Lower leg skin (tissue), 3 donors: Measurements from ENCODE around the gene GRK3.

ENCODE experiments used
- POLR2A ChIP-seq, 2 donors: fragments of 450-650 bp; IDR thresholded peaks; one replicate each; pipeline ENCODE4 v1.6.1; 2016 to 2017; ENCODE audit warnings: antibody characterized with exemption in 2 of 2, mild to moderate bottlenecking in 1 of 2, moderate library complexity in 1 of 2
- TF ChIP-seq, protein P1 (sequence below), 3 donors: fragments of 450-650 bp; IDR thresholded peaks; one replicate each; pipeline ENCODE4 v1.5.1; 2016; ENCODE audit warnings: antibody characterized with exemption in 3 of 3, mild to moderate bottlenecking in 3 of 3, moderate library complexity in 2 of 3

- TF ChIP-seq, protein P1, sequence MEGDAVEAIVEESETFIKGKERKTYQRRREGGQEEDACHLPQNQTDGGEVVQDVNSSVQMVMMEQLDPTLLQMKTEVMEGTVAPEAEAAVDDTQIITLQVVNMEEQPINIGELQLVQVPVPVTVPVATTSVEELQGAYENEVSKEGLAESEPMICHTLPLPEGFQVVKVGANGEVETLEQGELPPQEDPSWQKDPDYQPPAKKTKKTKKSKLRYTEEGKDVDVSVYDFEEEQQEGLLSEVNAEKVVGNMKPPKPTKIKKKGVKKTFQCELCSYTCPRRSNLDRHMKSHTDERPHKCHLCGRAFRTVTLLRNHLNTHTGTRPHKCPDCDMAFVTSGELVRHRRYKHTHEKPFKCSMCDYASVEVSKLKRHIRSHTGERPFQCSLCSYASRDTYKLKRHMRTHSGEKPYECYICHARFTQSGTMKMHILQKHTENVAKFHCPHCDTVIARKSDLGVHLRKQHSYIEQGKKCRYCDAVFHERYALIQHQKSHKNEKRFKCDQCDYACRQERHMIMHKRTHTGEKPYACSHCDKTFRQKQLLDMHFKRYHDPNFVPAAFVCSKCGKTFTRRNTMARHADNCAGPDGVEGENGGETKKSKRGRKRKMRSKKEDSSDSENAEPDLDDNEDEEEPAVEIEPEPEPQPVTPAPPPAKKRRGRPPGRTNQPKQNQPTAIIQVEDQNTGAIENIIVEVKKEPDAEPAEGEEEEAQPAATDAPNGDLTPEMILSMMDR (IDR thresholded peaks at IDR 0.05) = no peak
- no peak for TF ChIP-seq POLR2A (IDR thresholded peaks at IDR 0.05)
Observed at GRCh38 chr22:25643232-25644000, 78.9 kb downstream of the GRK3 start.
